ENCODE measurements around the gene NAA80.

NAA80 gene

GRCh38 chr3:50259432-50260026 lies 39.7 kb downstream of the NAA80 start:
- DNase-seq (ENCODE audit: low read depth in 3 of 3, low spot score in 1 of 3): no peak

GRCh38 chr3:50258979-50259378 lies 40.2 kb downstream of the NAA80 start:
- no peak for DNase-seq (ENCODE audit: low read depth in 3 of 3, low spot score in 1 of 3)

DNA sequence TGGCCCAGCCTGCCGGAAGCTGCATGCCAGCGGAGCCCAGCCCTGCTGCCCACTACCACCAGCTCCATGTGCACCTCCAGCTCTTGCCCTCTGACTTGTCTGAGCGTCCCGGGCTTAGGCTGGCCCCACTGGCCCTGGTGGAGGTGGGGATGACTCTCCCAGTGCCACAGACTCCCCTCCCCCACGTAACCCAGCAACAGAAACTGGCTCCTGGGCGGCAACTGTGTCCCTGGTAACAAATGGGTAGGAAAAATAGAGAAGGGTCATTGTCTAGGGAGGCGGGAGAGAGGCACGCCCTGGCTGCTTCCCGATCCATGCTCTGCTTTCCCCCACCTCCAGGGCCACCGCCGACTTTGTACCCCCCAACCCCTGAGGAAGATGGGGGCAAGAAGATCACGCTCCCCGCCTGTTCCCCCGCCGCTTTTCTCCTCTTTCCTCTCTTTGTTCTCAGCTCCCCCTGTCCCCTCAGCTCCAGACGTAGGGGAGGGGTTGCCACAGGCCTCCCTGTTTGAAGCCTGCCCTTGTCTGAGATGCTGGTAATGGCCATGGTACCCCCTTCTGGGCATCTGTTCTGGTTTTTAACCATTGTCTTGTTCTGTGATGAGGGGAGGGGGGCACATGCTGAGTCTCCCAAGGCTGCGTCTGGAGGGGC lies 41.0 kb downstream of the NAA80 start:
- no peak for DNase-seq (ENCODE audit: low read depth in 3 of 3, low spot score in 1 of 3)

DNA sequence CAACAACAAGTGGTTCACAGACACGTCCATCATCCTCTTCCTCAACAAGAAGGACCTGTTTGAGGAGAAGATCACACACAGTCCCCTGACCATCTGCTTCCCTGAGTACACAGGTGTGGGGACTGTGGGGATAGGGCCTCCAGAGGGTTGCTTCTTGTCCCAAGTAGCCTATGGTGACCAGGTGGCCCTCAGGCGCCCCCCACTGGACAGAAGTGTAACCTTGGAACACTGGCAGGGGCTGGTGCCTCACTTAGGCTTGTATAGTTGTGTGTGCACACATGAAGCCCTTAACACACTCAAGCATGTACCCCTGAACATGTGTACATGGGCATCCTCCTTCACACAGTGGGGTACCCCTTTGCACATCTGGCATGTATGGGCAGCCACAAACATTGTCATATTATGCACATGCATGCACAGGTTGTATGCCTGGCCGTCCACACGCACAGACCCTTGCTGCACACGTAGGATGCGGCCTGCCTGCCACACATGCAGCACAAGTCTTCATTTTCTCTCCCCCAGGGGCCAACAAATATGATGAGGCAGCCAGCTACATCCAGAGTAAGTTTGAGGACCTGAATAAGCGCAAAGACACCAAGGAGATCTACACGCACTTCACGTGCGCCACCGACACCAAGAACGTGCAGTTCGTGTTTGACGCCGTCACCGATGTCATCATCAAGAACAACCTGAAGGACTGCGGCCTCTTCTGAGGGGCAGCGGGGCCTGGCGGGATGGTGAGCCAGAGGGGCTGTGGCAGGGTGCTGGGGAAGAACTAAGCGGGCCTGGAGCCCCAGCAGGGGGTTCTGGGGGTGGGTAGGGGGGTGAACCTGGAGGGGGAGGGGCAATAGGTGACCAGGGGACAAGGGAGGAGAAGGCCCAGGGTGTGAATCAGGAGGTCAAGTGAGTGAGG lies 42.0 kb downstream of the NAA80 start:
- no peak for DNase-seq (ENCODE audit: low read depth in 3 of 3, low spot score in 1 of 3)

GRCh38 chr3:50255251-50255615 lies 44.0 kb downstream of the NAA80 start:
- no peak for DNase-seq (ENCODE audit: low read depth in 3 of 3, low spot score in 1 of 3)

DNA sequence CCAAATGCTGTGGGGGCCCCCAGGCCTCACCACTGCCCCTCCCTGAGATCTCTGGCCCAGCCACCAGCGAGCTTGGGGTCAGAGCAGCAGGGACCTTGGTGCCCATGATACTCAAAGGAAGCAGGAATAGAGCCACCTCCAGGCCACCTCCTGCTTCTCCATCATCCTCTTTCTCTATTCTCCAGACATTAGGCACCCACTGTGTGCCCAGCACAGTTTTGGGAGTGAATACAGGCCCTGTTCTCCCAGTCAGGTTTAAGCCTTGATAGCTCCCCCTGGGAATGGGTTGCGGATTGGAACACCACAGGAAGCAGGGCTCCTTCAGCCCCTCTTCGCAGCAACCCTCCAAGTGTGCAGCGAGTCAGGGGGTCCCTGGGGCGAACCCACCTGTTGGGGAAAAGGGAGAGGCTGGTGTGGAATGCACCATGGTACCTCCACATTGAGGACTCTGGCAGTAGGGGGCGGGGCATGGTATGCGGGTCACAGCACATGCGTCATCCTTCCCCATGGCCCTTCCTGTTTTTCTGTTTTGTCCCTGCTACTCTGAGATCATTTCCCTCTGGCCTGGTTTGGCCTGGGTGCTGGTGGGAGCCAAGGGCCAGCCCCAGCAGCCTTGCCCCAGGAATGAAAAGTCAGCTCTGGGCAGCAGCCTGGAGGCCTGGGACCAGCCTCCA lies 44.5 kb downstream of the NAA80 start:
- no peak for DNase-seq (ENCODE audit: low read depth in 3 of 3, low spot score in 1 of 3)

DNA sequence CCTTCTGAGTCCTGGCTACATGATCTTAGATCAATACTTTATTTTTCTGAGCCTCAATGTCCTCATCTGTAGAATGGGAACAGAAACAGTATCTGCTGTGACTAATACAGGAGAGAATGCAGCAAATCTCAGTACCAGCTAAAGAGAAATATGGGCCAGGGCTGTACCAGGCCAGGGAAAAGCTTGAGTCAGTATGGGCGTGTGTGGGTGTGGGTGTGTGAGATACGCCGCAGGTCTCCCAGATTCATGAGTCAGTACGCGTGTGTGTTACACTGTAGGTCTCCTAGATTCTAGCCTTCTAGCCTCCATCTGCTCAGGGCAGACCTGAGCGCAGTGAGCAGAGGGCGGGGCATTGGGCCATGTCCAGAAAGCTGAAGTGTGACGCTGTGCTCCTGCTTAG lies 48.0 kb downstream of the NAA80 start:
- no peak for DNase-seq (ENCODE audit: low read depth in 3 of 3, low spot score in 1 of 3)

- DNase-seq (ENCODE audit: low read depth in 3 of 3, low spot score in 1 of 3): no peak
Observed at GRCh38 chr3:50250514-50250913, 48.7 kb downstream of the NAA80 start.

DNA sequence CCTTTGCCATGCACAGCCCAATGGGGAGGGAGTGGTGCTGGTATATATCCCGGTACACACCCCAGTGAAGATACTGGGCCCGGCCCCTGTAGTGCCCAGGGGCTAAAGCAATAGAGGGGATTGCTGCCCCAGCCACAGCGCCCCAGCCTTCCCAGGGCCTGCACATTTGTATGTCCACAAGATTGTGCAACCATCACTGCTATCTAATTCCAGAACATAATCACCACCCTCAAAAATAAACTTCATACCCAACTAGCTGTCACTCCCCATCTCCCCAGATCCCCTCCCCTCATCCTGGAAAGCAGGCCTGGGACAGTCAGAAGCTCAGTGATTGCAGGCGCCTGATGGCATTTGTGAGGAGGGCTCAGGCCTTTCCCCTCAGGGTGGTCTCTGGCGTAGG lies 49.7 kb downstream of the NAA80 start:
- no peak for DNase-seq (ENCODE audit: low read depth in 3 of 3, low spot score in 1 of 3)

- no peak for DNase-seq (ENCODE audit: low read depth in 3 of 3, low spot score in 1 of 3)
Observed at GRCh38 chr3:50248387-50248786, 50.8 kb downstream of the NAA80 start.

GRCh38 chr3:50246517-50246954 lies 52.7 kb downstream of the NAA80 start:
- peak; percentile 51 to 58 (median 54) for DNase-seq (ENCODE audit: low read depth in 3 of 3, low spot score in 1 of 3)

Data from stimulated activated CD4-positive, alpha-beta T cell treated with anti-CD3 and anti-CD28 coated beads, TNF-alpha, amount 100 ng/mL, for 1 hour (primary cell).